Fibroblast of skin of left biceps (primary cell): ENCODE results near the gene VPS18.
A peak's percentile ranks its signal among the peaks of the same experiment; 100 is the strongest.
"Not testable (repeated sequence)": the region's sequence is repeated elsewhere in the genome, so short reads cannot be mapped to it uniquely, and the experiment has no call there.

Experiments
- DNase-seq, 2 experiments: peaks; one replicate each; pipeline ENCODE4 v3.0.0-alpha.2; 2013; ENCODE audit warnings: low read depth in 2 of 2

VPS18 gene

GRCh38 chr15:40893733-40894680, at the start of gene VPS18:
TSS of gene VPS18 (plus strand) at chr15:40894450. CDS start at chr15:40894769, 319 bp downstream.
- peak; percentile 82 to 87 for DNase-seq

GRCh38 chr15:40844696-40845030, 49.6 kb upstream of the VPS18 start:
- no peak for DNase-seq

- DNase-seq: no peak
These were observed 49.2 kb upstream of the VPS18 start for GRCh38 chr15:40845036-40845435.

- DNase-seq: no peak
These were observed 48.6 kb upstream of the VPS18 start for GRCh38 chr15:40845511-40846284.

- DNase-seq: no peak
These were observed 47.4 kb upstream of the VPS18 start for GRCh38 chr15:40846841-40847222.

- DNase-seq: no peak
These were observed 46.9 kb upstream of the VPS18 start for GRCh38 chr15:40847223-40847961.

GRCh38 chr15:40850576-40851112, 43.6 kb upstream of the VPS18 start:
- DNase-seq: no peak

GRCh38 chr15:40852529-40852928, 41.7 kb upstream of the VPS18 start:
- no peak for DNase-seq

- no peak for DNase-seq
These were observed 40.9 kb upstream of the VPS18 start for GRCh38 chr15:40853241-40853890.

- no peak for DNase-seq
These were observed 40.1 kb upstream of the VPS18 start for GRCh38 chr15:40854161-40854560.

- DNase-seq: no peak
These were observed 38.5 kb upstream of the VPS18 start for GRCh38 chr15:40855706-40856234.

- DNase-seq: no peak
These were observed 37.5 kb upstream of the VPS18 start for GRCh38 chr15:40856746-40857145.

GRCh38 chr15:40857601-40858341, 36.5 kb upstream of the VPS18 start:
- peak; percentile 9 to 24 for DNase-seq

GRCh38 chr15:40858706-40859105, 35.5 kb upstream of the VPS18 start:
- no peak for DNase-seq

GRCh38 chr15:40859206-40859851, 34.9 kb upstream of the VPS18 start:
- peak in 1 of 2 experiments; percentile 13 for DNase-seq

- DNase-seq: not testable (repeated sequence)
These were observed 33.1 kb upstream of the VPS18 start for GRCh38 chr15:40861147-40861546.

GRCh38 chr15:40863660-40864270, 30.5 kb upstream of the VPS18 start:
- DNase-seq: no peak

- DNase-seq: no peak
These were observed 27.1 kb upstream of the VPS18 start for GRCh38 chr15:40867199-40867598.

- DNase-seq: no peak
These were observed 24.6 kb upstream of the VPS18 start for GRCh38 chr15:40869686-40870085.
